Fibroblast of skin of left quadriceps (primary cell): ENCODE results near the gene MRM2.

Experiments
- DNase-seq, 2 experiments: peaks; one replicate each; pipeline ENCODE4 v3.0.0-alpha.2; 2013; ENCODE audit warnings: low read depth in 2 of 2

Gene MRM2

GRCh38 chr7:2266911-2267310 is 24.9 kb upstream of the MRM2 start:
- DNase-seq: no peak

- no peak for DNase-seq
Observed at GRCh38 chr7:2264158-2264557, 22.2 kb upstream of the MRM2 start.

GRCh38 chr7:2263176-2263575 is 21.2 kb upstream of the MRM2 start:
- DNase-seq: no peak

GRCh38 chr7:2261611-2262010 is 19.6 kb upstream of the MRM2 start:
- no peak for DNase-seq

GRCh38 chr7:2260820-2261219 is 18.8 kb upstream of the MRM2 start:
- no peak for DNase-seq

- DNase-seq: no peak
Observed at GRCh38 chr7:2259480-2259879, 17.5 kb upstream of the MRM2 start.

GRCh38 chr7:2258661-2259365 is 16.8 kb upstream of the MRM2 start:
- DNase-seq: no peak

- DNase-seq: no peak
Observed at GRCh38 chr7:2257651-2258050, 15.6 kb upstream of the MRM2 start.

- no peak for DNase-seq
Observed at GRCh38 chr7:2257046-2257551, 15.1 kb upstream of the MRM2 start.

- DNase-seq: no peak
Observed at GRCh38 chr7:2256306-2257045, 14.5 kb upstream of the MRM2 start.

- no peak for DNase-seq
Observed at GRCh38 chr7:2255145-2256139, 13.4 kb upstream of the MRM2 start.

- DNase-seq: no peak
Observed at GRCh38 chr7:2254429-2255144, 12.6 kb upstream of the MRM2 start.

GRCh38 chr7:2253525-2254244 is 11.7 kb upstream of the MRM2 start:
- DNase-seq: no peak

GRCh38 chr7:2253021-2253420 is 11.0 kb upstream of the MRM2 start:
- DNase-seq: no peak

- DNase-seq: no peak
Observed at GRCh38 chr7:2251841-2252771, 10.1 kb upstream of the MRM2 start.

- no peak for DNase-seq
Observed at GRCh38 chr7:2251381-2251780, 9.4 kb upstream of the MRM2 start.

- no peak for DNase-seq
Observed at GRCh38 chr7:2249744-2250323, 7.8 kb upstream of the MRM2 start.

GRCh38 chr7:2248984-2249694 is 7.1 kb upstream of the MRM2 start:
- DNase-seq: peak; percentile 85 to 87
